ENCODE measurements around the gene AHNAK. TPM values are rescaled to one million over a fixed set of nuclear protein-coding genes. Genes with fewer than 3 reads are reported as not detected.

AHNAK gene
- total RNA-seq, 4 donors from 2014 or later = 1,345 to 1,611 (median 1,532) TPM

GRCh38 chr11:62498492-62499286, 47.9 kb downstream of the AHNAK start:
- DNase-seq (ENCODE audit: low spot score in 2 of 2) = no peak
- WGBS, 2 donors = 89 to 90% methylated on average over 9 of the region's 9 CpGs
- no peak for TF ChIP-seq POLR2A (IDR thresholded peaks at IDR 0.05)
- TF ChIP-seq CTCF (IDR thresholded peaks at IDR 0.05) = no peak
- no peak overlapping the region for H3K4me3 ChIP-seq (ENCODE audit: low read depth, poor library complexity, severe bottlenecking)
- intact Hi-C loops (cut with DNase I; ENCODE audit: low total_unique reads) = loop anchor here (5.0 kb wide), 1 partner anchor 44 kb away; no protein-coding TSS in a partner anchor

- 69 to 75% methylated on average over 4 of the region's 4 CpGs for WGBS, 2 donors
- intact Hi-C loops (cut with DNase I; ENCODE audit: low total_unique reads) = loop anchor here (5.0 kb wide), 1 partner anchor 44 kb away; no protein-coding TSS in a partner anchor
- no peak overlapping the region for H3K4me3 ChIP-seq (ENCODE audit: low read depth, poor library complexity, severe bottlenecking)
- TF ChIP-seq POLR2A (IDR thresholded peaks at IDR 0.05) (no peak), CTCF (IDR thresholded peaks at IDR 0.05) (no peak)
- DNase-seq (ENCODE audit: low spot score in 2 of 2) = no peak
Observed at GRCh38 chr11:62498031-62498430, 48.6 kb downstream of the AHNAK start.

GRCh38 chr11:62497132-62497801, 49.3 kb downstream of the AHNAK start:
- intact Hi-C loops (cut with DNase I; ENCODE audit: low total_unique reads) = loop anchor here (5.0 kb wide), 1 partner anchor 45 kb away; no protein-coding TSS in a partner anchor
- H3K4me3 ChIP-seq (ENCODE audit: low read depth, poor library complexity, severe bottlenecking) = no peak overlapping the region
- WGBS, 2 donors = 56 to 60% methylated on average over 7 of the region's 7 CpGs
- TF ChIP-seq POLR2A (IDR thresholded peaks at IDR 0.05) (no peak), CTCF (IDR thresholded peaks at IDR 0.05) (peak in 1 of 3 donors; percentile 14)
- DNase-seq (ENCODE audit: low spot score in 2 of 2) = peak in 1 of 2 donors; percentile 34

- DNase-seq (ENCODE audit: low spot score in 2 of 2) = no peak
- no peak for TF ChIP-seq CTCF (IDR thresholded peaks at IDR 0.05)
- 95 to 97% methylated on average over 6 of the region's 6 CpGs for WGBS, 2 donors
- H3K4me3 ChIP-seq (ENCODE audit: low read depth, poor library complexity, severe bottlenecking) = no peak overlapping the region
- intact Hi-C loops (cut with DNase I; ENCODE audit: low total_unique reads) = loop anchor here (5.0 kb wide), 1 partner anchor 46 kb away; no protein-coding TSS in a partner anchor
Observed at GRCh38 chr11:62496676-62497075, 49.9 kb downstream of the AHNAK start.

- 71 to 72% methylated on average over 4 of the region's 4 CpGs for WGBS, 2 donors
- intact Hi-C loops (cut with DNase I; ENCODE audit: low total_unique reads) = no loop called here
- no peak overlapping the region for H3K4me3 ChIP-seq (ENCODE audit: low read depth, poor library complexity, severe bottlenecking)
- no peak for DNase-seq (ENCODE audit: low spot score in 2 of 2)
- TF ChIP-seq CTCF (IDR thresholded peaks at IDR 0.05) = no peak
- no peak for TF ChIP-seq POLR2A (IDR thresholded peaks at IDR 0.05)
Observed at GRCh38 chr11:62494246-62494645, 52.4 kb downstream of the AHNAK start.

Measured in lower leg skin (tissue), 4 donors.